Nephron progenitor cell (in vitro differentiated cells): ENCODE measurements around the gene SUMO2.
"Not testable (repeated sequence)": the region's sequence is repeated elsewhere in the genome, so short reads cannot be mapped to it uniquely, and the experiment has no call there.

Experiments used
- DNase-seq: peaks from one replicate; pipeline ENCODE4 v3.0.0; 2021
- H3K27ac Mint-ChIP-seq: 2 replicates; pipeline ENCODE4 v1.8.0; 2021; ENCODE audit warnings: mild to moderate bottlenecking, moderate library complexity, mixed read lengths
- H3K27me3 Mint-ChIP-seq: 2 replicates; pipeline ENCODE4 v1.8.0; 2021; ENCODE audit warnings: mild to moderate bottlenecking, low read depth, mixed read lengths; ENCODE audit not compliant: poor library complexity
- H3K36me3 Mint-ChIP-seq: 2 replicates; pipeline ENCODE4 v1.8.0; 2021; ENCODE audit warnings: low read depth, mixed read lengths
- H3K4me1 Mint-ChIP-seq: 2 replicates; pipeline ENCODE4 v1.8.0; 2021; ENCODE audit warnings: mixed read lengths
- H3K4me3 Mint-ChIP-seq: 2 replicates; pipeline ENCODE4 v1.8.0; 2021; ENCODE audit warnings: mild to moderate bottlenecking, moderate library complexity, mixed read lengths
- H3K9me3 Mint-ChIP-seq: 2 replicates; pipeline ENCODE4 v1.8.0; 2021; ENCODE audit warnings: mild to moderate bottlenecking, moderate library complexity, mixed read lengths
- TF ChIP-seq, protein P1 (sequence below): fragments of 200-600 bp; sonication (generic); IDR thresholded peaks from 2 replicates; pipeline ENCODE4 v1.5.0; 2021; ENCODE audit warnings: antibody characterized with exemption

Gene SUMO2

DNA sequence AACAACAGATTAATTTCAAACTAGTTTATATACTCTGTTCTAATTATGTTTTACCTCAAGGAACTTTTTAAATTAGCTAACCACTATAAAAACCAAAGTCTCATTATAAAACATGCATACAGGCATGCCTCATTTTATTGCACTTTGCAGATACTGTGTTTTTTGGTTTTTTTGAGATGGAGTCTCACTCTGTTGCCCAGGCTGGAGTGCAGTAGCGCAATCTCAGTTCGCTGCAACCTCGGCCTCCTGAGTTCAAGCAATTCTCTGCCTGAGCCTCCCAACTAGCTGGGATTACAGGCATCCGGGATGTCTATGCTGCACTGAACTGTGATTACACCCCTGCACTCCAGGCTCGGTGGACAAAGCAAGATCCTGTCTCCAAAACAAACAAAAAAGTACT lies 19.7 kb downstream of the SUMO2 start:
- Mint-ChIP-seq H3K36me3 (peaks cover 47% of the 10 kb centered on the region), H3K4me1 (no peaks in the 10 kb centered on the region), H3K9me3 (no peaks in the 10 kb centered on the region), H3K4me3 (no peak overlapping the region), H3K27me3 (no peaks in the 10 kb centered on the region), H3K27ac (no peak overlapping the region)
- DNase-seq, result no peak
- TF ChIP-seq, protein P1, sequence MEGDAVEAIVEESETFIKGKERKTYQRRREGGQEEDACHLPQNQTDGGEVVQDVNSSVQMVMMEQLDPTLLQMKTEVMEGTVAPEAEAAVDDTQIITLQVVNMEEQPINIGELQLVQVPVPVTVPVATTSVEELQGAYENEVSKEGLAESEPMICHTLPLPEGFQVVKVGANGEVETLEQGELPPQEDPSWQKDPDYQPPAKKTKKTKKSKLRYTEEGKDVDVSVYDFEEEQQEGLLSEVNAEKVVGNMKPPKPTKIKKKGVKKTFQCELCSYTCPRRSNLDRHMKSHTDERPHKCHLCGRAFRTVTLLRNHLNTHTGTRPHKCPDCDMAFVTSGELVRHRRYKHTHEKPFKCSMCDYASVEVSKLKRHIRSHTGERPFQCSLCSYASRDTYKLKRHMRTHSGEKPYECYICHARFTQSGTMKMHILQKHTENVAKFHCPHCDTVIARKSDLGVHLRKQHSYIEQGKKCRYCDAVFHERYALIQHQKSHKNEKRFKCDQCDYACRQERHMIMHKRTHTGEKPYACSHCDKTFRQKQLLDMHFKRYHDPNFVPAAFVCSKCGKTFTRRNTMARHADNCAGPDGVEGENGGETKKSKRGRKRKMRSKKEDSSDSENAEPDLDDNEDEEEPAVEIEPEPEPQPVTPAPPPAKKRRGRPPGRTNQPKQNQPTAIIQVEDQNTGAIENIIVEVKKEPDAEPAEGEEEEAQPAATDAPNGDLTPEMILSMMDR, result no peak

DNA sequence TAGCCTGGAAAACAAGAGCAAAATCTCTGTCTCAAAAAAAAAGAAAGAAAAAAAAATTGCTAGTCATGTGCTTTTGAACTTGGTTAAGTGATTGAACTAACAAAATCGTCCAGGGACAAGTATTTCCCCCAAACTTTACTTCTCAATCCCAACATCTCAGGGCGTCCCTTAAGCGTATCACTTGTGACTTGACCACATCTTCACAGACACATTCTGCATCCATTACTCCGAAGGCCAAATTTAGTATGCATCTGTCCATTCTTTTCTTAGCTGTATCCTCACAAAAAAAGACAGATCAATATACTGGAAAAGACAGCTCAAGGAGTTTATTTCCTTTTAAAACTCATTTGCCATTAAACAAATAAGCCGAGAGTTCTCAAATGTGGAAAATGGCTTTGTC lies 22.5 kb downstream of the SUMO2 start:
- H3K4me3 Mint-ChIP-seq, result no peak overlapping the region
- H3K27me3 Mint-ChIP-seq, result no peaks in the 10 kb centered on the region
- H3K4me1 Mint-ChIP-seq, result peaks cover 2% of the 10 kb centered on the region
- TF ChIP-seq, protein P1, result no peak
- H3K9me3 Mint-ChIP-seq, result peaks cover 5% of the 10 kb centered on the region
- DNase-seq, result no peak
- H3K27ac Mint-ChIP-seq, result no peak overlapping the region
- peaks cover 33% of the 10 kb centered on the region for H3K36me3 Mint-ChIP-seq

DNA sequence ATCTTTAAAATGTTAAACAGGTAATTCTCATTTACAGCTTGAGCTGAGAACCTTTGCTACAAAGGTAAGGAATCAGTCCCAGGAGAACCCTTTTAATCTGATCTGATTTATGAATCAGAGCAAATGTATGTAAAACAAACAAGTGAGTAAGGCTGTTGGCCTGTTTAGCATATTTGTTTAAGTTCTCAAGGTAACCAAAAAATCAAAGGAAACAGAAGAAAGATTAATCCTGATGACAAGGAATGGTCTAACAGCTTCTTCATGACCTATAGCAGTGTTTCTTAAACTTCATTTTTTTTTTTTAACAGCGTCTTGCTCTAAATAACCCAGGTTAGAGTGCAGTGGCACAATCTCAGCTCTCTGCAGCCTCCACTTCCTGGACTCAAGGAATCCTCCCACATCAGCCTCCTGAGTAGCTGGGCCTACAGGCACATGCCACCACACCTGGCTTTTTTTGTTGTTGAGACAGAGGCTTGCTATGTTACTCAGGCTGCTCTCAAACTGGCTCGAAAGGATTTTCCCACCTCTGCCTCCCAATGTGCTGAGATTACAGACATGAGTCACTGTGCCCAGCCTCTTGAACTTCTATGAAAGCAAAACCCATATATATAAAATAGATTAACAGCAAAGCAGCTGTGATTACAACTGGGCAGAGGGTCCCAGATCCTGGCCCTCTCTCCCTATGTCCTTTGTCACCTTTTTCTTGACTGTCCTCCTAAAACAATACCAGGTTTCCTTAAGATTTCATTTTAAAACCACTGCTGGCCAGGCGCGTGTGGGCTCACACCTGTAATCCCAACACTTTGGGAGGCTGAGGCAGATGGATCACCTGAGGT lies 23.3 kb downstream of the SUMO2 start:
- Mint-ChIP-seq H3K27me3 (no peaks in the 10 kb centered on the region), H3K27ac (no peak overlapping the region), H3K9me3 (peaks cover 5% of the 10 kb centered on the region), H3K4me1 (peaks cover 10% of the 10 kb centered on the region), H3K4me3 (no peak overlapping the region), H3K36me3 (peaks cover 28% of the 10 kb centered on the region)
- no peak for DNase-seq
- TF ChIP-seq, protein P1, result no peak

DNA sequence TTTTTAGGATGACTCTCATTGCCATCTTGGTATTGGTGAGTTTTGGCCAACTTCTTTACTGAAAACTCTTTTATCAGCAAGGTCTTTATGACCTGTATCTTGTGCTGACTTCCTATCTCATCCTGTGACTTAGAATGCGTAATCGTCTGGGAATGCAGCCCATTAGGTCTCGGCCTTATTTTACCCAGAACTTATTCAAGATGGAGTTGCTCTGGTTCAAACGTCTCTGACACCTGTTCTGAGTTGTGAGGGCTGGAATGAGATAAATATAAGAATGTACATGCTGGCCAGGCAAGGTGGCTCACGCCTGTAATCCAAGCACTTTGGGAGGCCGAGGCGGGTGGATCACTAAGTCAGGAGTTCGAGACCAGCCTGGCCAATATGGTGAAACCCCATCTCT lies 24.3 kb downstream of the SUMO2 start:
- not testable (repeated sequence) for H3K4me3 Mint-ChIP-seq, DNase-seq, H3K27ac Mint-ChIP-seq, H3K27me3 Mint-ChIP-seq, H3K9me3 Mint-ChIP-seq
- peaks cover 12% of the 10 kb centered on the region for H3K4me1 Mint-ChIP-seq
- H3K36me3 Mint-ChIP-seq, result peaks cover 20% of the 10 kb centered on the region

DNA sequence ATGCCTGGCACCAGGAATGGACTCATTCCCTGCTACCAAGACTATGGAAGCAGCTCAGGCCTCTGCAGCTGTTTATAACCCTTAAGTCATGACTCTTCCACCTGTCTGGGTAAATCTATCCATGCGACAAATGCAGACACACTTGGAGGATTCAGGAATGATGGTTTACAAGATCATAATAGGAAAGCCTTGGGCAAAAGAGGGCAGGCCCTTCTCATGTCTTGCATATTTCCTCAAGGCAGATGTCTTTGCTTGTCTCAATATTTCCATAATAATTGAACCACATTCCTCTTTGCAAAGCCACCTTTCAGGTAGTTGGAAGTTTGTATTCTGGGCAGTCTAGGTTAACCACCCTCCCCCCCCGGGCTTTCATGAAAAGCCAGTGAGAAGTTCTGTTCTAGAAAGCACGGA lies 27.6 kb downstream of the SUMO2 start:
- DNase-seq, result no peak
- Mint-ChIP-seq H3K4me1 (peaks cover 39% of the 10 kb centered on the region), H3K9me3 (peaks cover 5% of the 10 kb centered on the region), H3K27ac (no peak overlapping the region), H3K4me3 (no peak overlapping the region), H3K27me3 (no peaks in the 10 kb centered on the region), H3K36me3 (peaks cover 18% of the 10 kb centered on the region)
- TF ChIP-seq, protein P1, result no peak

DNA sequence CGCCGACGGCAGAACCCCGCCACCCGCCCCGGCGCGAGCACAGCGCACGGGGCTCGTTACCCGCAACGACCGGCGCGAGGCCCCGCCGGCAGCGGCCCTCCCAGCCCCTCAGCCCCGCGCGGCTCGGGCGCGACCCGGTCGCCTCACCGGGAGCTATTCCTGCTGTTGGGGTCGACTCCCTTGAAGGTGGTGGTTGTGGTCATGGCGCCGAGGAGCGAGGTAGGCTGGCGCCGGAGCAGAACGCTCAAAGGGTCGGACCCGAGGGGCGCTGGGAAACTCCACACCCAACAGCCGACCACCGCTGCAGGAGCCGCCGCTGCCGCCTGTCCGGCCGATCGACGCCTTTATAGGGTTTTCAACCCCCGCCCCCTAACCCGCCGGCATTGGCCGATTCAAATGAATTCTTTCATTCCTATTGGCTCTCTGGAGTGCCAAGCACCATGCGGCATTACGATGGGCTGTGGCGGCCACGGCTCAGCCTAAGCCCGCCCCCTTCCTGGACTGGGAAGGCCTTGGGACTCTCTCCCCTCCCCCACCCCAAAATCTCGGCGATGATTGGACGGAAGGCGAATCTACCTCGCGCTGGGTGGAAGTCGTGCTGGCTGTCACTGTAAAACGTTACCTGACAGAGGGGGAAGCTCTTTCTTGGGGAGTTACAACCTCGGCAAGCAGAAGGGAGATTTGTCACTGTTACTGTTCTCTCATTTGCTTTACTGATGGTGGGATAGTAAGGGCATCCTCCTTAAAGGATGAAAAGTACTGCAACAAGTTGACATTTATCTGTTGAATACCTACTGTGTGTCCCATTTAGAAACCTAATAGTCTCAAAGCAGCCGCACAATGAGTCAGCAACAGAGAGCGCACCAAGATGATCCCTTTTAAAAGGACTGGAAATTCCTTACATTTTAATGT lies 28.3 kb downstream of the SUMO2 start, which contains the start of gene JPT1:
JPT1 (minus strand) TSS at position 318 of the 912 bp plus-strand sequence; CDS start at position 203, 115 bp downstream.
- Mint-ChIP-seq H3K36me3 (peaks cover 24% of the 10 kb centered on the region), H3K4me1 (peaks cover 44% of the 10 kb centered on the region), H3K27me3 (no peaks in the 10 kb centered on the region), H3K9me3 (peaks cover 5% of the 10 kb centered on the region), H3K4me3 (peak within 1 kb of the TSS; percentile 94), H3K27ac (peak within 1 kb of the TSS; percentile 97)
- TF ChIP-seq, protein P1, result no peak
- DNase-seq, result peak; percentile 97
